Activated CD4-positive, alpha-beta T cell treated with anti-CD3 and anti-CD28 coated beads for 4 hours (primary cell): Measurements from ENCODE around the gene GUCA2A.
"Not testable (repeated sequence)": the region's sequence is repeated elsewhere in the genome, so short reads cannot be mapped to it uniquely, and the experiment has no call there.

Experiments
- DNase-seq, 2 donors: peaks; one replicate each; pipeline ENCODE4 v3.0.0-alpha.2; 2020

GUCA2A gene, protein sequence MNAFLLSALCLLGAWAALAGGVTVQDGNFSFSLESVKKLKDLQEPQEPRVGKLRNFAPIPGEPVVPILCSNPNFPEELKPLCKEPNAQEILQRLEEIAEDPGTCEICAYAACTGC

DNA sequence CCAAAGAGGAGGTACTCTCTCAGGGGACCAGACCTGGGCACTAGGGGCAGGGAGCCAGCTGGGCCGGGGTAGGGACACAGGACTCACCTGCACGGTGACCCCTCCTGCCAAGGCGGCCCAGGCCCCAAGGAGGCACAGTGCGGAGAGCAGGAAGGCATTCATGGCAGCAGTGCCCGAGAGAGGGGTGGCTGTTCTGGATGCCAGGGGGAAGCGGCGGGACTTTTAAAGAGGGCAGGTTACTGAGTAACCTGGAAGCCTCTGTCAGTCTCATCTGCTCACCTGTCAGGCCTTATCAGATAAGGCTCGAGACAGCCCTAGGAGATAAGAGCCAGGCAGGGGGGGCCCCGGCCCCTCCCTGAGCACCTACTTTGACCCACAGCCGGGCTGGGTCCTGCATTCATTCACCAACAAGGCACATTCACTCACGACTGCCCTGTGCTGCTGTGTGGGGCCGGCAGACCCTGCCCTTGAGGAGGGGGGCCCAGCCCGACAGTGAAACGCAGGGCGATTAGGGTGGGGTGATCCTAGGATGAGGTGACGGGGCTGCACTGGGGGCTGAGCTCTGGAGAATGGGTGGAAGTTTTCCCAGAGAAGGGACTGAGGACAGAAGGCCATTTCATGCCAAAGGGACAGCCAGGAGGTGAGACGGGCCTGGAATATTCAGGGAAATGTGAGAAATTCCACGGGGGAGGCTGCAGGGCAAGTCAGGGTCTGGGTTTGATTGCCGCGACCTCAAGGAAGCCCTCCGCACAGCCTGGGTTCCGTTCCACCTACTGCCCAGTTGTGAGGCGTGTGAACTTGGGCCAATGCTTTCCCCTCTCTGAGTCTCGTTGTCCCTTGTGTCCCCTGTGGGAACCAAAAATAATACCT is at the start of gene GUCA2A:
GUCA2A (minus strand) TSS at position 195 of the 870 bp plus-strand sequence; CDS start at position 162, 33 bp downstream.
- no peak for DNase-seq

DNA sequence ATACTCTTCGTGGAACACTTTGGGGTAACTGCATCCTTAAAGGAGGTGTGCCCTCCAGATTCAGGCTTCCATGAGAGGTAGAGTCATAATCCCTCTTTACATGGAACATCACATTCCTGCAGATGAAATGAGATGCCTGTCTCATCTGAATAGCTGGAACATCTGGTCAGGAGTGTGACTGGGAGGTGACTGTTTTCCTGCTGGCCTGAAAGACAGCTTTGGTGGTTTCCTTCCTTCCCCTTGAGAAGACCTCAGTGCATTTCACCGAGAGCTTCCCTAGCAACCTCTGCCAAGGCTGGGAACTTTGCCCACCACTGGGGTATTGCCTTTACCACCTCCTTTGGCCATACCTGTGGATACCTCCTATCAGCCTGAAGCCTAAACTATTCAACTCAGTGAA is 46.7 kb upstream of the GUCA2A start:
- no peak for DNase-seq

DNA sequence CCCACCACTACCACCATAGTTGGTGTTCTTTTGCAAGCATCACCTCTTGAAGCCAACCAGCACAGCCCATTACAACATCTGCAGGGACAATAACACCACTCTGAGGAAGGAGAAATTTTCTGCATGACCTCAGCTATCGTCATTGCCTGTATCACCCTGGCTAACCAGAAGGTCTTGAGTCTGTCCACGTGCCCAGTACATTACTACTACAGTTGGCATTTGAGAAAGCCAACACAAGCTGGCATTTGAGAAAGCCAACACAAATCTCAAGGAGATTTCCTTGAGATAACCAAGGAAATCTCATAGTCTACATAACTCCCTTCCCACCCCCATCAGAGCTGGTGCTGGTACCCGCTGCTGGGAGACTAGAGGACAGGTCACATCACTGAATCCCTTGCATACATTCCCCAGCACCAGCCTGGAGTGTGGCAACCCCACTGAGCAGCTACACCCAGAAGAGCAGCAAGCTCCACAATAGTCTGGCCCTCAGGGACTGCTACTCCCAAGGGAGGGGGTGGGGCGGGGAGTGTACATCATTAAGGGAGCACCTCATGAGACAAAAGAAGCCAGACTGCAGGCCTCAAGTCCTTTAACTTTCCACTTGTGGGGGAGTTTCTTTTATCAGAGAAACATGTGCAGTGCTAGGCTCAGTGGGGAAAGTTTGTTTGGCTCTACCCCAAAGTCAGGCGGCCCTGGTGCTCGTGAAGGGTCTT is 46.0 kb upstream of the GUCA2A start:
- no peak for DNase-seq

DNA sequence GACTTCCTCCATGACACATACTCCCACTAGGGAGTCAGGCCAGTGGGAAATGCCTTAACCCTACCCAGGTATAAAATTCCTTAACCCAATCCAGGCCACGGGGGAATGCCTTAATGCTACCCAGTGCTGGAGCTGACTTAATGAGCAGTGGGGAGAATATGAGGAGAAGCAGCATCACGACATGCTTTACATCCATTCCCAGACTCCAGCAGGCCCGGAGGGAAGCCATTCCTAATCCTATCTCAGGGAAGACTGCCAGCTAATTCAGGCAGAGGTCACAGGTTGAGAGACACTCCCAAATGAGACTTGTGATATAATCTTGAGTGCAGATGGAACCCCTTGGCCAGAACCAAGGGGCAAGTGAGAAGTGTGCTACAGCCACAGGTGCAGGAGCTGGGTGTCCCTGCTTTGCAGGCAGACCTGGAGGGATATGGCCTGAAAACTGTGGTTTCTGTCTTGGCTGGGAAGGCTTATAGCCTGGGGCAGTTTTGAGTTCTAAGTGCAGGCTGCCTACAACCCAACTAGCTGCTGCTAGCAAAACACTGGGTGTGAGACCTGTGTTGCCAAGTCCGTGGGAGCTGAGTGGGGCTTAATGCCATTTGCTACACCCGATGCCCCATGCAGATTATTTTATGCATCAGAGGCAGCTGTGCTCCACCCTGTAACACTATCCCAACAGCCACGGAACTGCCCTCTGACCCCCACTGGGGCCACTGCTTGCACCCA is 45.1 kb upstream of the GUCA2A start:
- no peak for DNase-seq

DNA sequence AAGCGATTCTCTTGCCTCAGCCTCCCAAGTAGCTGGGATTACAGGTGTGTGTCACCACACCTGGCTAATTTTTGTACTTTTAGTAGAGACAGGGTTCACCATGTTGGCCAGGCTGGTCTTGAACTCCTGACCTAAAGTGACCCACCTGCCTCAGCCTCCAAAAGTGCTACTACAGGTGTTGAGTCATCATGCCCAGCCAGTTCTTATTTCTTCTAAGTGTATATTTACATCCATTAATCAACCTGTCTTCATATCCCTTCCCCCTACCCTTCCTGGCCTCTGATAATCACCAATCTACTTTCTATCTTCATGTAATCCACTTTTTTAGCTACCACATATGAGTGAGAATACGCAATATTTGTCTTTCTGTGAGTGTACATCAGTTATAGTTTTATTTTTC is 42.4 kb upstream of the GUCA2A start:
- not testable (repeated sequence) for DNase-seq

DNA sequence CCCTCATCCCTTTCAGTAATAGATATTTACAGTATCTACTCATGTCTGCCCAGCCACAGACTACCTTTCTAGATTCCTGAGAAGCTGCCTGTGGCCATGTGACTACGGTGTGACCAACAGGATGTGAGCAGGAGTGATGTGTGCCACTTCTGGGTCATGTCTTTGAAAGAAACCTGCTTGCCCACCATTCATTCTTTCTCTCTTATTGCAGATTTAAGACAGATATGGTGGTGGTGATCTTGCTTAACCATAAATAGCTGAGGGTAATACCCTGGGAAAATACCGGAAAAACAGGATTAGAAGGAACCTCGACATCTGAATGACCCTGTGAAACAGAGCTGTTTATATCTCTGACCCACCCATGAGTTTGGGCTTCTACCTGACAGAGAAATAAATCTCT is 41.6 kb upstream of the GUCA2A start:
- no peak for DNase-seq

DNA sequence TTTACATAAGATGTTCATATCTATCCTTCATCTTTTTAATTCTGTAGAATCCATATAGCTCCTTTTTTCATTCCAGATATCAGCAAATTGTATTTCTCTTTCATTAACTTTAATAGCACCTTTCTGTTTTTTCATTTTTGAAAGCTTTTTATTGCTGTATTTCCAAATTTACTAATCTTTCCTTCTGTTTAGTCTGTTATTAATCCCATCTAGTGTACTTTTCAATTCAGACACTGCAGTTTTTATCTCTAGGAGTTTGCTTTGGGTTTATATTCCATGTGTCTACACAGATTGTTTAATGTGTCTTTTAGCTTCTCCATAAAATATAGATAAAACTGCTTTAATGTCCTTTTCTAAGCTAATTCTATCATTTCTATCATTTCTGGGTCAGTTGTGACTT is 37.4 kb upstream of the GUCA2A start:
- no peak for DNase-seq

DNA sequence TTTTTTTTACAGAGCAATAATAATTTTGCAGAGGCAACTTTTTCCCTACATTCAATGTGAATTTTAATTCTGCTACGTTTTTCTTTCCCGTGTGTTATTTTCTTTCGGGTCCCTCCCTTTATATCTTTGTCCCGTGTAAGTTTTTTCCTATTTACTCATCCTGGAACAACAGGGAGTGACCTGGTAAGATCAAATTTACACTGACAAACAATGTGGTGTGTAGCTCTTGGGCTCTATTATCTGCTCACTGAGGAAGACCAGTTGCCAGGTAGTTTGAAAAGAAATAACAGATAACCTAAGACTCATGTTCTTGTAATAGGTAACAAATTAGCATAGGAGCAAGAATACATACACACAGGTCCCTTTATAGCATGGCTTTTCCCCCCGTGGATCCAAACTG is 33.7 kb upstream of the GUCA2A start:
- no peak for DNase-seq

DNA sequence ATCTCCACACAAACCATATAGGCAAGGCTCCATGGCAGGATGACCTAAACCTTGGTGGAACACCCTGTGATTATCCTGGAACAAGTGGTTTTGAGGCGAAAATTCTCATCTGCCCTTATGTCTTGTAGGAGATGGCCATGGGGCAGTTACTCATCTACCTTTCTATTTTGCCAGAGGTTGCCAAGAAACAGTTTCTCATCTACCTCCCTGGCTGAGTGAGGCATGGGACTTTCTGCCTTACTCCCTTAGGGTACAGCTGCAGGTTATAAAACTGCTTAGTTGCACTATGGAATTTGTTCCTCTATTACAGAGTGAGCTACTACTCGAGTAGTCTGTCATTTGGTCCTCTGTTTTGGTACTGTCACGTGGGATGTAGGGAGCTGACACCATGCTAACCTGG is 31.3 kb upstream of the GUCA2A start:
- no peak for DNase-seq

DNA sequence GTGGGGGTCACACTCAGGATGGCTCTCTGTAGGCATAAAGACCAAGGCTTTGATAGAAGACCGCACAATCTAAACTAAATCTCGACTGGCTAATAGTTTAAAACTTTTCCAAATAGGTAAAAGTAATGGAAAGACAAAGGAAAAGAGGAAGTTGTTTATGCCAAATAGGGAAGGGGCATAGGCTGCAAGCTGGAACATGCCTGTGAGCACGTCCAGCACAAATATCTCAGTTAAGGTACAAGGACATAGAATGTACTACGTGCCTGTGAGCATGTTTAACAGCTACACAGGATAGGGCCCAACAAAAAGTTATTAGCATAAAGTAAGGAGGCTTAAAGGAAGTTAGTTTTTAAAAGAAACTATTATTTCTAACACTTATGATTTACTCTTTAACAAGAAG is 27.6 kb upstream of the GUCA2A start:
- DNase-seq = no peak

DNA sequence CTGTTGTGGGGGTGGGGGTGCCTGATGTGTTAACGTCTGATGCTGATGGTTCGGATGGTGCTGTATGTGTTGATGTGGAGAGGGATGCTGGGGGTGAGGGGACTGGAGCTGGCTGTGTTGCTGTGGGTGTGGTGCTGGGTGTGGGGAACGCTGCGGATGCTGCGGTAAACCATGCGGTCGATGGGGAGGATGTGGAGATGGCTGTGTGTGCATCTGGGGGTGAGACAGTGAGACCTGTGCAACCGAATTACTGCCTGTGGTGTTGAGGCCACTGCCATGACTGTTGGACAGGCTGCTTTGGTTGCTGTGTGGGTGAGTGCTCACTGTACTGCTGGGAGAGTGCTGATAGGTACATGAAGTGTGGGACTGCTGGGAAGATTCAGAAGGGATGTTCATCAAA is 26.8 kb upstream of the GUCA2A start:
- no peak for DNase-seq

DNA sequence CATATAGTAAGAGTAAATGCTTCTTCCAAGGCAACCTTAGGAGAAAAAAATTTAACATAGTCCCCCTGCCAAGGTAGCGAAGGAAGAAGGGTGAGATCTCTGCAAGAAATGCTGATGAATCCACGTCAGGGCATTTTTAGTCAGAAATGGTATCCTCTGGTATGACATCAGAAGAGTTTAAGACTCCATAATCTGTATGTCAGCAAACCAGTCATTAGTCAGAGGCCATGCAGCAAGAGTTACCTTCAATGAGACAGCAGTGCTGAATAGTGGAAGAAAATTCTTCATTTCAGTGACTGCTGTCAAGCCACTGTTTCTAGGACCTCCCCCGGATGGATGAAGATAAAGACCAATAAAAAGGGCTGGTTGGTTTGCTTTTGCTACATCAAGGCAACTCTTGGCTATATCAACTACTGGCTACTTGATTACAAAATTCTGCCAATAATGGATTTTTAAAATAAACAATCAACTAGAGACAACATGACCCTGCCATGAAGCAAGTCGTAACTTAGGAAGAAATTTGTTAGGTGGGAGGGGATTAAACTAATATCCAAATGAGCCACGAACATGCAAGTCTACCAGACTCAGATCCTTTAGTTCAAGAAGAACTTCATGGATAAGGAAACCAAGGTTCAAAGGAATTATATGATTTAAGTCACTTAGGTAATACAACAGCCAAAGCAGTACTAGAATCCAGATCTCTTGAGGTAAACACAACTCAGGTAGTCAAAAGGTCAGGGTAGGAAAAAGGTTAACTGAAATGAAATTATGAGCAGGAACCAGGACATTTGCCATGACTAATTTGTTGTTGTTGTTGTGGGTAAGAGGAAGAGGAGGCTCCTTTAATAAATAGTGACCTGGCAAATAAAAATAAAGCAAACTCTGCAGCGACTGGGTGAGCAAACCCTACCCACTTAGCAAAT is 25.6 kb upstream of the GUCA2A start:
- DNase-seq = no peak

DNA sequence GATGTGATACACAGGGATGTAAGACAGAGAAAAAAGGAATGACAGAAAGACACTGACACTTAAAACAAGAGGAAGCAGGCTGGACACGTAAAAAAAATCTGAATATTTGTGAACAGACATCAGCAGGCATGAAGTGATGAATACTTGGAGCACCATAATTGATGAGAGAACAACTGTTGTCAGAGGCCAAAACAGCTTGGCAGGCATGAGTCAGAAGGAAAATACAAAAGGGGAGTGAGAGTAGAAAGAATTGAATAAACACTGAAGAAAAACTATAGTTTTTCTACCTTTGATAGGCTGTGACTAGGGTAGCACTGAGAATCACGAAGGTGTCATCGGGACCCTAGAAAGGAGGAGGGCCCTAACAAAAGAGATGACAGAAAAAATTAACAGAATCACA is 21.6 kb upstream of the GUCA2A start:
- no peak for DNase-seq

DNA sequence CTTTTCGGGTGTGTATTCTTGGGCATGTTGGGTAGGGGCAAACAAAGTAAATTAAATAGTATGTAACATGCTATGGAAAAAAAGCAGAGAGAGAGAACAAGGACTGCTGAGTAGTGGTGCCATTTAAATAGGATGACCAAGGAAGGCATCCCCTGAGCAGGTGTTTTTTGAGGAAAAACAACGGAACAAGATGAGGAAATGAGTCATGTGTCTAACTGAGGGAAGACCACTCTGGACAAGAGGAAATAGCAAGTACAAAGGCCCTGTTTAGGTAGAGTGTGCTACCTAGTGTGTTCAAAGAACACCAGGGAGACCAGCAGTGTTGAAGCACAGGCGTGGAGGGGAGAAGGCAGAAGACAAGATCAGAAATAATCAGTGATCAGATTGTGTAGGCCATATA is 20.1 kb upstream of the GUCA2A start:
- DNase-seq = no peak

DNA sequence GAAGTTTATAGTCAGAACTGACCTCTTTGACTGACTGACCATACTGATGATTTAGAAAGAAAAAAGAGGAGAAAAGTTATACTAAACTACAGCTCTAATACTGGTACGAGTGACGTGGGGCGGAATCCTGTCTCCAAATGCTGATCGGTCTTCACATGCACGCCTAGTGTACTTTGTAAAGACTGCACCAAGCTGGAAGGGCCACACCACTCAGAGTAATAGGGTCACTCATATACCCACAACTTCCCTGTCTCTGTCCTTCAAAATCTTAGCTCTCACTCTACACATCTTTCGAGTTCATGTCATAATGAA is 19.4 kb upstream of the GUCA2A start:
- DNase-seq = no peak

DNA sequence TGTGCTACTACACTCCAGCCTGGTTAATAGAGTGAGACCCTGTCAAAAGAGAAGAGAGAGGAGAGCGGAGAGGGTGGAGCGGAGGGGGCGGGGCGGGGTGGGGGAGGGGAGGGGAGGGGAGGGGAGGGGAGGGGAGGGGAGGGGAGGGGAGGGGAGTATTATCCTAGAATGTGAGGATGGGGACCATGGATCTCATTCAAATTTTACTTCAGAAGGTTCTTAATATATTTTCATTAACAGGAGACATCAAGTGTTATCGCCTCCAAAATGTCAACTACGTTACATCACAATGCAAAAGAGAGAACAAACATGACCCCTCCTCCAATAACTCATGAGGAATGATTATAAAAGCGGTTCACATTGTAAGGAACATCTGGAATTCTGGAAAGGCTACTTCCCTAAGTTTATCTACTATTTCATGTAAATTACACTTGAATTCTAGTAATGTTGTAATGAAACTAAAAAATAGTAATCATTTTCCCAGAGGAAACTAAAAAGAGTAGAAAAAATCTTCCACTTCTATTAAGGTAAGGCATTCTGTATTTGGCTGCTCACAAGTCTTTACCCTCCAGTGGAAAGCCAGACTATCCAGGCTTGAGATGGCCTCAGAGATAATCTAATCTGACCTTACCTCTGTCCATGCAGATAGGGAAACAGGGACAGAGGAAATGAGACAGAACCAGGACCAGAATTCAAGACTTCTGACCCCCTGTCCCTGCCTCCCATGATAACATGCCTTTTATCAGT is 18.8 kb upstream of the GUCA2A start:
- no peak for DNase-seq

DNA sequence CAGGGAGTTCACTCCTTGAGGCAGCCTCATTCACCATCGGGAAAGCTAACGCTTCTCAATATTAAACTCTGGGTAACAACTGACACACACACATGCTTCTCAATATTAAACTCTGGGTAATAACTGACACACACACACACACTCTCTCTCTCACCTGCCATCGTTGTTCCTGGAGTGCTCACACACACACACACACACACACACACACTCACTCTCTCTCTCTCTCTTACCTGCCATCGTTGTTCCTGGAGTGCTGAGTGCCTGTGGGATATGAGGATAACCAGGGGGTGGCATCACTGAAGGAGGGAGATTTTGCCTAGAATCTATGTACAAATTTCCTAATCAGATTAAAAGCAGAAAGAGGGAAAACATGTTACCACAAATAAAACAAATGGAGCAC is 17.1 kb upstream of the GUCA2A start:
- DNase-seq = no peak

DNA sequence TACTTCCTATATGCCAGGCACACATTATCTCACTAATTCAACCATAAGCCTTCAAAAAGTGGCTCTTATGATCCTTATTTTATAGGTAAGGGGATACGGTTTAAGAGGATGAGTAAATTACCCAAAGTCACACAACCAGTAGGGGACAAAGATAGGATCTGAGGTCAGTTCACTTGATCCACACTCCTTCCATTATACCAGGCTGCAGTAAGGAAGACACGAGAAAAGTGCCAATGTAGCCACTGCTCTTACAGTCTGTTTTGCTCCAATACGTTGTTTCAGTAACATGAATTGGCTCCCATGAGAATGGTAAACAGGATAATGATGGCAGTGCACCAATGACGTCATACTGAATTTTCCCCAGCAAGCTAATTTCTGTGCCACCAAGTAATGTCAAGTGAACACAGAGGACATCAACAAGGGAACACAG is 15.4 kb upstream of the GUCA2A start:
- no peak for DNase-seq

DNA sequence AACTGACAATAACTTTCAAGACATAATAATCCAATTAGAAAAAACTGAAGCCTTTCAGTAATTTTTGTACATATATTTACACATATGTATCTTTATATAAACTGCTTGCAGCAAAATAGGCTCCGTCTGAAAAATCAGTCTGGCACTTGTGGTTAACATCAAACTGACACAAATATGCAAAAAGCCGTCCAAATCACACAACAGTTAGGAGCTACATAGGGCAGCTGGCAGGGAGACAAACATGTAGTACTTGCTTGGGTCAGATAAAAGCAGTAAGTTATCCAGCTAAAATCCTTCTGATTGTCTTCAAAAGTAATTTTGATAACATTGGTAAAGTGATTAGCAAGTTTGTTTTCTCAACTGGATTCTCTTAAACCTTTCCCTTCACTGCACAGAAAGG is 14.7 kb upstream of the GUCA2A start:
- no peak for DNase-seq

DNA sequence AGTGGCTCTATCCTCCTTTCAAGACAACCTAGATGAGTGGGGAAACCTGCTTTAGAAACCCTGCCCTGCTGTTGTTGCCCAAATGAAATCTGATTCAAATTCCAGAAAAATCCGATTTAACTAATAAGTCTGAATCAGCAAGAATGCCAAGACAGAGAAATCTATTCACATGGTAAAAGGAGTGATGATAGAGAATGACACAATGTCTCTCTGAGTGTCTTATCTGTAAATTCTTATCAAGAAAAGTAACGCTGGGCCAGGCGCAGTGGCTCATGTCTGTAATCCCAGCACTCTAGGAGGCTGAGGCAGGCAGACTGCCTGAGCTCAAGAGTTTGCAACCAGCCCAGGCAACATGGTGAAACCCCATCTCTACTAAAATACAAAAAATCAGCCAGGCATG is 13.7 kb upstream of the GUCA2A start:
- no peak for DNase-seq

DNA sequence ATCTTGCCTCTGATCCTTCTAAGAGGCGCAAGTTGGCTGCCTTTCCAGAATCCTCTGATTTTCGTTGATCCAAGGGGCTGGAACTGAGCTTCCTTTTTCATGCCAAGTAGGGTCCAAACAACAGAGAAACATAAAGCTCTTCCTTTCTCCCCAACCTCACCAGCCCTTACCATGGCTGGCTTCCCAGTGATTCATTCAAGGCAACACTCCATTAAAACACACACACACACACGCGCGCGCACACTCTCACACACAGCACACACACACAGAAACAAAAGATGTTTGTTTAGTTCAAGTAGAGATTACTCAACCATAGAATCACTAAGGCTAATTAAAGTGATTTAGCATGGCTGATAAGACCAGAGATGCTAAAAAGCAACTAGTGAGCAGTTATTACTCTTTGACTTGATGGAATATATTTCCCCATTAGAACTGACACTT is 13.0 kb upstream of the GUCA2A start:
- no peak for DNase-seq
